Mesothelial cell of epicardium (in vitro differentiated cells): Measurements from ENCODE around the gene ATP10B. TPM values are rescaled to one million over a fixed set of nuclear protein-coding genes. Genes with fewer than 3 reads are reported as not detected.

Source experiments
- DNase-seq, 2 experiments: peaks; one replicate each; pipeline ENCODE4 v3.0.0; 2021; ENCODE audit warnings: low spot score in 2 of 2; ENCODE audit not compliant: unreplicated experiment in 2 of 2
- H3K27ac Mint-ChIP-seq: 2 replicates; pipeline ENCODE4 v1.8.0; 2021; ENCODE audit warnings: mixed read lengths
- H3K27me3 Mint-ChIP-seq: 2 replicates; pipeline ENCODE4 v1.8.0; 2021; ENCODE audit warnings: low read depth, mixed read lengths
- H3K36me3 Mint-ChIP-seq: 2 replicates; pipeline ENCODE4 v1.8.0; 2021; ENCODE audit warnings: mixed read lengths
- H3K4me1 Mint-ChIP-seq: 2 replicates; pipeline ENCODE4 v1.8.0; 2021; ENCODE audit warnings: mixed read lengths
- H3K4me3 Mint-ChIP-seq: 2 replicates; pipeline ENCODE4 v1.8.0; 2021; ENCODE audit warnings: mild to moderate bottlenecking, moderate library complexity, mixed read lengths
- H3K9me3 Mint-ChIP-seq: 2 replicates; pipeline ENCODE4 v1.8.0; 2021; ENCODE audit warnings: mixed read lengths
- total RNA-seq: library from RNA; stranded (reverse); gene quantifications from 3 replicates; pipeline ENCODE4 v1.2.1, GENCODE V29; 2021
- TF ChIP-seq, protein P1 (sequence below): fragments of 200-600 bp; sonication (generic); IDR thresholded peaks from one replicate; pipeline ENCODE4 v1.5.0; 2021; ENCODE audit warnings: antibody characterized with exemption; ENCODE audit not compliant: unreplicated experiment

Gene ATP10B
- total RNA-seq, 1 donor from 2014 or later: not detected

DNA sequence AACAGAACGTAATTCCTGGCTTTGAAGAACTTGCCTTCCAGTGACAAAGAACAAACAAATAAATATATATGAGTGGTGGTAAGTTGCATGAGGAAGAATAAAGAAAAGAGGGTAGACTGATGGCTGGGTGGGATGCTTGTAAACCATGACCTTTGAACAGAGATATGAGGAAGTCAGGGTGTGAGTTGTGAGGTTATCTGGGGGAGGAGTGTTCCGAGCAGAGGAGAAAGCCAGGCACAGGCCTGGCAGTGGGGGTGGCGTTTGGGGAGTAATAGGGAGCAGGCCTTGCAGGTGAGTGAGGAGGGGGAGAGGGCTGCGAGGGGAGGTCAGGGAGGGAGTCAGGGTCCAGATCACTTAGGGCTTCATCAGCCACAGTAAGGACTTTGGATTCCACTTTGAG is 217.0 kb downstream of the ATP10B start:
- no peaks in the 10 kb centered on the region for H3K4me1 Mint-ChIP-seq
- TF ChIP-seq, protein P1, sequence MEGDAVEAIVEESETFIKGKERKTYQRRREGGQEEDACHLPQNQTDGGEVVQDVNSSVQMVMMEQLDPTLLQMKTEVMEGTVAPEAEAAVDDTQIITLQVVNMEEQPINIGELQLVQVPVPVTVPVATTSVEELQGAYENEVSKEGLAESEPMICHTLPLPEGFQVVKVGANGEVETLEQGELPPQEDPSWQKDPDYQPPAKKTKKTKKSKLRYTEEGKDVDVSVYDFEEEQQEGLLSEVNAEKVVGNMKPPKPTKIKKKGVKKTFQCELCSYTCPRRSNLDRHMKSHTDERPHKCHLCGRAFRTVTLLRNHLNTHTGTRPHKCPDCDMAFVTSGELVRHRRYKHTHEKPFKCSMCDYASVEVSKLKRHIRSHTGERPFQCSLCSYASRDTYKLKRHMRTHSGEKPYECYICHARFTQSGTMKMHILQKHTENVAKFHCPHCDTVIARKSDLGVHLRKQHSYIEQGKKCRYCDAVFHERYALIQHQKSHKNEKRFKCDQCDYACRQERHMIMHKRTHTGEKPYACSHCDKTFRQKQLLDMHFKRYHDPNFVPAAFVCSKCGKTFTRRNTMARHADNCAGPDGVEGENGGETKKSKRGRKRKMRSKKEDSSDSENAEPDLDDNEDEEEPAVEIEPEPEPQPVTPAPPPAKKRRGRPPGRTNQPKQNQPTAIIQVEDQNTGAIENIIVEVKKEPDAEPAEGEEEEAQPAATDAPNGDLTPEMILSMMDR: no peak
- H3K27me3 Mint-ChIP-seq: peaks cover 46% of the 10 kb centered on the region
- no peak for DNase-seq
- H3K4me3 Mint-ChIP-seq: no peak overlapping the region
- H3K27ac Mint-ChIP-seq: no peak overlapping the region
- H3K36me3 Mint-ChIP-seq: no peaks in the 10 kb centered on the region
- peaks cover 3% of the 10 kb centered on the region for H3K9me3 Mint-ChIP-seq

DNA sequence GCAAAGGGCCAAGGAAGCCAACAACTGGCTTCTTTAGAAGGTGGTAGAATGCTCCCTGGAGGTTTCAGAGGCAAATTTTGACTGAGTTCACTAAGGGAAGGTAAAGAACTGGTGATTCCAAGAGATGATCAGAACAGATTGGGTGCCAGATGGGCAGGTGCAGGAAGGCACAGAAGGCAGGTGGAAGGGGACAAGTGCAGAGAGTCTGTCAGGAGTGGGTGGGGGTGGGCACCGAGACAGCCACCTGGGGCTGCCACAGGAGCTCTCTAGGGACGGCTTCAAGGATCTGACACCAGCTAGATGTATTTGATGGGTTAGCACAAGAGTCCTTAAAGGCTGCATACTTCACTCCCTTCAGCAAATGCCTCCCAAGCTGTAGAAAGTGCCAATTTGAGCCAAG is 223.0 kb downstream of the ATP10B start:
- Mint-ChIP-seq H3K4me3 (no peak overlapping the region), H3K36me3 (no peaks in the 10 kb centered on the region), H3K27ac (no peak overlapping the region), H3K27me3 (peaks cover 62% of the 10 kb centered on the region), H3K9me3 (peaks cover 3% of the 10 kb centered on the region), H3K4me1 (peaks cover 2% of the 10 kb centered on the region)
- DNase-seq: no peak
- TF ChIP-seq, protein P1: no peak

- Mint-ChIP-seq H3K27me3 (peaks cover 66% of the 10 kb centered on the region), H3K27ac (no peak overlapping the region), H3K4me3 (no peak overlapping the region), H3K36me3 (no peaks in the 10 kb centered on the region), H3K9me3 (peaks cover 3% of the 10 kb centered on the region), H3K4me1 (peaks cover 2% of the 10 kb centered on the region)
- TF ChIP-seq, protein P1: no peak
- DNase-seq: no peak
Measured at GRCh38 chr5:160628619-160628968, 223.4 kb downstream of the ATP10B start.

- no peak for DNase-seq
- Mint-ChIP-seq H3K9me3 (peaks cover 3% of the 10 kb centered on the region), H3K36me3 (no peaks in the 10 kb centered on the region), H3K4me1 (peaks cover 2% of the 10 kb centered on the region), H3K27me3 (peaks cover 71% of the 10 kb centered on the region), H3K27ac (no peak overlapping the region), H3K4me3 (no peak overlapping the region)
- TF ChIP-seq, protein P1: no peak
Measured at GRCh38 chr5:160627921-160628618, 223.9 kb downstream of the ATP10B start.

GRCh38 chr5:160626322-160626721 is 225.7 kb downstream of the ATP10B start:
- TF ChIP-seq, protein P1: no peak
- Mint-ChIP-seq H3K4me1 (peaks cover 2% of the 10 kb centered on the region), H3K27me3 (peaks cover 83% of the 10 kb centered on the region), H3K9me3 (no peaks in the 10 kb centered on the region), H3K4me3 (no peak overlapping the region), H3K36me3 (no peaks in the 10 kb centered on the region), H3K27ac (no peak overlapping the region)
- no peak for DNase-seq

DNA sequence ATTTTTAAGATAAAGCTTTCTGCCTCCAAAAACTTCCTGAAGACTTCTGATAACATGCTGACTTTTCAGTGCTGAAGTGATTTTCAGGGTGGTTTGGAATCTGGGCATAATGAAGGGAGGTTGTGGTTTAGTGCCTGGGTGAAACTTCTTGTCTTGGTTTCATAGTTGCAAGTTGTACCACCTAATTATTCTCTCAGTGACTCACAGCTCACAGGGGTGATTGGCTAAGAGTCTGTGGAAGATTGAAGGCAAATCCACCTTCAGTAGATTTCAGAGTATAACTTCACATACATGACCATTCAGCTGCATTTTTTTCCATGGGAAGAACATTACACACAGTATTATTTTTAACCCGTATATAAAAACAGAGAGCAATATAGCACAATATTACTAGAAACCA is 230.5 kb downstream of the ATP10B start:
- H3K4me1 Mint-ChIP-seq: peaks cover 9% of the 10 kb centered on the region
- no peaks in the 10 kb centered on the region for H3K36me3 Mint-ChIP-seq
- no peak overlapping the region for H3K27ac Mint-ChIP-seq
- H3K9me3 Mint-ChIP-seq: no peaks in the 10 kb centered on the region
- no peak for DNase-seq
- TF ChIP-seq, protein P1: no peak
- peaks cover 59% of the 10 kb centered on the region for H3K27me3 Mint-ChIP-seq
- no peak overlapping the region for H3K4me3 Mint-ChIP-seq
